Esophagus muscularis mucosa (tissue), 3 donors: ENCODE data around the gene PECR.

Source experiments
- POLR2A ChIP-seq: fragments of 450-650 bp; IDR thresholded peaks from one replicate; pipeline ENCODE4 v1.6.1; 2017; ENCODE audit warnings: antibody characterized with exemption, moderate library complexity, mild to moderate bottlenecking, low read depth
- TF ChIP-seq, protein P1 (sequence below), 3 experiments: fragments of 200-600 bp in 2 of 3; fragments of 450-650 bp in 1 of 3; sonication (generic) in 2 of 3; IDR thresholded peaks; one replicate each; pipeline ENCODE4 v1.5.1; 2017 to 2019; ENCODE audit warnings: antibody characterized with exemption in 3 of 3, mild to moderate bottlenecking in 2 of 3, moderate library complexity in 1 of 3

DNA sequence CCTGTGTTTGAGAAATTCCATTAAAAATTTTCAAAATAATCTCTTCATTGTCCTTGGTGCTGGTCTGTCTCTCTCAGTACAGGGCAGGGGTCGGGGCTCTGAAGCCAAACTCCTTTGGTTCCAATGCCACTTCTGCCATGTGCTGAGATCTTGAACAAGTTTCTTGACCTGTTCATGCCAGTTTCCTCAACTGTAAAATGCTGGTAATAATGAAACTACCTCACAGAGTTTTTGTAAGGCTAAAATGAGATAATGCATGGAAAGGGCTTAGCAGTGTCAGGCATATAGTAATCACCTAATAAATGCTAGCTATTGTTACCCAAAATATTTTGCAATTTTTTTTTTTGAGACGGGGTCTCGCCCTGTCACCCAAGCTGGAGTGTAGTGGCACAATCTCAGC lies 51.4 kb downstream of the PECR start:
- TF ChIP-seq, protein P1, sequence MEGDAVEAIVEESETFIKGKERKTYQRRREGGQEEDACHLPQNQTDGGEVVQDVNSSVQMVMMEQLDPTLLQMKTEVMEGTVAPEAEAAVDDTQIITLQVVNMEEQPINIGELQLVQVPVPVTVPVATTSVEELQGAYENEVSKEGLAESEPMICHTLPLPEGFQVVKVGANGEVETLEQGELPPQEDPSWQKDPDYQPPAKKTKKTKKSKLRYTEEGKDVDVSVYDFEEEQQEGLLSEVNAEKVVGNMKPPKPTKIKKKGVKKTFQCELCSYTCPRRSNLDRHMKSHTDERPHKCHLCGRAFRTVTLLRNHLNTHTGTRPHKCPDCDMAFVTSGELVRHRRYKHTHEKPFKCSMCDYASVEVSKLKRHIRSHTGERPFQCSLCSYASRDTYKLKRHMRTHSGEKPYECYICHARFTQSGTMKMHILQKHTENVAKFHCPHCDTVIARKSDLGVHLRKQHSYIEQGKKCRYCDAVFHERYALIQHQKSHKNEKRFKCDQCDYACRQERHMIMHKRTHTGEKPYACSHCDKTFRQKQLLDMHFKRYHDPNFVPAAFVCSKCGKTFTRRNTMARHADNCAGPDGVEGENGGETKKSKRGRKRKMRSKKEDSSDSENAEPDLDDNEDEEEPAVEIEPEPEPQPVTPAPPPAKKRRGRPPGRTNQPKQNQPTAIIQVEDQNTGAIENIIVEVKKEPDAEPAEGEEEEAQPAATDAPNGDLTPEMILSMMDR (IDR thresholded peaks at IDR 0.05): no peak
- TF ChIP-seq POLR2A: no peak
